Activated CD8-positive, alpha-beta T cell treated with anti-CD3 and anti-CD28 coated beads, Interleukin-2, amount 10 ng/mL, durations not matched to agents 7 days and 5 days (primary cell): ENCODE results near the gene ADAMTSL1. TPM values are rescaled to one million over a fixed set of nuclear protein-coding genes. Genes with fewer than 3 reads are reported as not detected.

Experiments
- ATAC-seq: fragments of 150-1000 bp; cut with Tn5 transposase; one replicate; pipeline ENCODE4 v1.10.0; 2021; ENCODE audit warnings: moderate library complexity
- CTCF ChIA-PET: fragments of 350-600 bp; sonication (Branson Sonifier 250); formaldehyde crosslinking; loops from one replicate; lab custom pipeline; 2021; ENCODE audit warnings: antibody characterized with exemption; lab: Charles Lee
- POLR2A ChIA-PET: fragments of 350-600 bp; sonication (Branson Sonifier 250); formaldehyde crosslinking; loops from one replicate; lab custom pipeline; 2021; ENCODE audit warnings: antibody characterized with exemption; lab: Charles Lee
- DNase-seq: peaks from one replicate; pipeline ENCODE4 v3.0.0-alpha.2; 2020
- H3K27ac Mint-ChIP-seq: one replicate; pipeline ENCODE4 v1.8.0; 2021; ENCODE audit warnings: mild to moderate bottlenecking, mixed read lengths
- H3K27me3 Mint-ChIP-seq: one replicate; pipeline ENCODE4 v1.8.0; 2021; ENCODE audit warnings: low read depth, mixed read lengths
- H3K36me3 Mint-ChIP-seq: one replicate; pipeline ENCODE4 v1.8.0; 2021; ENCODE audit warnings: low read depth, mixed read lengths
- H3K4me1 Mint-ChIP-seq: one replicate; pipeline ENCODE4 v1.8.0; 2021; ENCODE audit warnings: low read depth, mixed read lengths
- H3K4me3 Mint-ChIP-seq: one replicate; pipeline ENCODE4 v1.8.0; 2021; ENCODE audit warnings: mild to moderate bottlenecking, mixed read lengths
- H3K9me3 Mint-ChIP-seq: one replicate; pipeline ENCODE4 v1.8.0; 2022; ENCODE audit warnings: mixed read lengths; ENCODE audit not compliant: insufficient read depth
- total RNA-seq, 2 experiments: library from RNA; stranded (reverse); gene quantifications; one replicate each; pipeline ENCODE4 v1.2.3, GENCODE V29; 2021

The ADAMTSL1 gene
- total RNA-seq, 2 experiments from 2014 or later, result not detected

- ChIA-PET CTCF (no interaction called here), POLR2A (no interaction called here)
- DNase-seq, result no peak
- no peak for ATAC-seq
- no peak overlapping the region for H3K27ac Mint-ChIP-seq
- no peak overlapping the region for H3K4me3 Mint-ChIP-seq
- no peaks in the 10 kb centered on the region for H3K9me3 Mint-ChIP-seq
- H3K36me3 Mint-ChIP-seq, result no peaks in the 10 kb centered on the region
- no peaks in the 10 kb centered on the region for H3K4me1 Mint-ChIP-seq
- H3K27me3 Mint-ChIP-seq, result no peaks in the 10 kb centered on the region
Measured at GRCh38 chr9:18682907-18683306, 209.0 kb downstream of the ADAMTSL1 start.

- Mint-ChIP-seq H3K27me3 (no peaks in the 10 kb centered on the region), H3K36me3 (no peaks in the 10 kb centered on the region), H3K4me3 (no peak overlapping the region), H3K27ac (no peak overlapping the region), H3K9me3 (no peaks in the 10 kb centered on the region), H3K4me1 (no peaks in the 10 kb centered on the region)
- POLR2A ChIA-PET, result no interaction called here
- CTCF ChIA-PET, result no interaction called here
- ATAC-seq, result no peak
- no peak for DNase-seq
Measured at GRCh38 chr9:18683312-18683711, 209.4 kb downstream of the ADAMTSL1 start.

- no peak overlapping the region for H3K4me3 Mint-ChIP-seq
- no peak overlapping the region for H3K27ac Mint-ChIP-seq
- DNase-seq (no peak), ATAC-seq (no peak)
- POLR2A ChIA-PET, result no interaction called here
- no peaks in the 10 kb centered on the region for H3K36me3 Mint-ChIP-seq
- no peaks in the 10 kb centered on the region for H3K27me3 Mint-ChIP-seq
- H3K4me1 Mint-ChIP-seq, result no peaks in the 10 kb centered on the region
- CTCF ChIA-PET, result no interaction called here
- no peaks in the 10 kb centered on the region for H3K9me3 Mint-ChIP-seq
Measured at GRCh38 chr9:18683851-18684250, 209.9 kb downstream of the ADAMTSL1 start.

- Mint-ChIP-seq H3K27me3 (no peaks in the 10 kb centered on the region), H3K9me3 (no peaks in the 10 kb centered on the region), H3K36me3 (no peaks in the 10 kb centered on the region), H3K27ac (no peak overlapping the region), H3K4me1 (no peaks in the 10 kb centered on the region), H3K4me3 (no peak overlapping the region)
- DNase-seq (no peak), ATAC-seq (no peak)
- POLR2A ChIA-PET, result no interaction called here
- CTCF ChIA-PET, result no interaction called here
Measured at GRCh38 chr9:18684593-18685317, 210.8 kb downstream of the ADAMTSL1 start.

- DNase-seq, result no peak
- Mint-ChIP-seq H3K9me3 (no peaks in the 10 kb centered on the region), H3K27ac (no peak overlapping the region), H3K4me3 (no peak overlapping the region), H3K36me3 (no peaks in the 10 kb centered on the region), H3K27me3 (no peaks in the 10 kb centered on the region), H3K4me1 (no peaks in the 10 kb centered on the region)
- ChIA-PET POLR2A (no interaction called here), CTCF (no interaction called here)
- no peak for ATAC-seq
Measured at GRCh38 chr9:18688581-18689565, 214.9 kb downstream of the ADAMTSL1 start.

- H3K9me3 Mint-ChIP-seq, result no peaks in the 10 kb centered on the region
- H3K27ac Mint-ChIP-seq, result no peak overlapping the region
- no peak for DNase-seq
- no peak for ATAC-seq
- no peaks in the 10 kb centered on the region for H3K36me3 Mint-ChIP-seq
- H3K27me3 Mint-ChIP-seq, result no peaks in the 10 kb centered on the region
- ChIA-PET POLR2A (no interaction called here), CTCF (no interaction called here)
- H3K4me3 Mint-ChIP-seq, result no peak overlapping the region
- H3K4me1 Mint-ChIP-seq, result no peaks in the 10 kb centered on the region
Measured at GRCh38 chr9:18689921-18690320, 216.0 kb downstream of the ADAMTSL1 start.

- H3K9me3 Mint-ChIP-seq, result no peaks in the 10 kb centered on the region
- POLR2A ChIA-PET, result no interaction called here
- no peaks in the 10 kb centered on the region for H3K36me3 Mint-ChIP-seq
- no peaks in the 10 kb centered on the region for H3K4me1 Mint-ChIP-seq
- DNase-seq (no peak), ATAC-seq (no peak)
- H3K27ac Mint-ChIP-seq, result no peak overlapping the region
- no peaks in the 10 kb centered on the region for H3K27me3 Mint-ChIP-seq
- CTCF ChIA-PET, result no interaction called here
- no peak overlapping the region for H3K4me3 Mint-ChIP-seq
Measured at GRCh38 chr9:18692268-18692667, 218.3 kb downstream of the ADAMTSL1 start.

GRCh38 chr9:18692962-18693361 lies 219.0 kb downstream of the ADAMTSL1 start:
- Mint-ChIP-seq H3K9me3 (no peaks in the 10 kb centered on the region), H3K4me1 (no peaks in the 10 kb centered on the region), H3K27me3 (no peaks in the 10 kb centered on the region), H3K27ac (no peak overlapping the region), H3K36me3 (no peaks in the 10 kb centered on the region), H3K4me3 (no peak overlapping the region)
- ATAC-seq, result no peak
- ChIA-PET POLR2A (no interaction called here), CTCF (no interaction called here)
- DNase-seq, result no peak

GRCh38 chr9:18694959-18695668 lies 221.2 kb downstream of the ADAMTSL1 start:
- no peak overlapping the region for H3K4me3 Mint-ChIP-seq
- DNase-seq, result no peak

GRCh38 chr9:18698992-18699391 lies 225.0 kb downstream of the ADAMTSL1 start:
- no peaks in the 10 kb centered on the region for H3K9me3 Mint-ChIP-seq
- no peaks in the 10 kb centered on the region for H3K27me3 Mint-ChIP-seq
- ChIA-PET CTCF (no interaction called here), POLR2A (no interaction called here)
- no peaks in the 10 kb centered on the region for H3K36me3 Mint-ChIP-seq
- H3K4me1 Mint-ChIP-seq, result no peaks in the 10 kb centered on the region
- no peak overlapping the region for H3K4me3 Mint-ChIP-seq
- no peak for DNase-seq
- no peak for ATAC-seq
- H3K27ac Mint-ChIP-seq, result no peak overlapping the region

More at GRCh38 chr9:18694959-18695668, 221.2 kb downstream of the ADAMTSL1 start:
- Mint-ChIP-seq H3K27ac (no peak overlapping the region), H3K27me3 (no peaks in the 10 kb centered on the region), H3K4me1 (no peaks in the 10 kb centered on the region), H3K36me3 (no peaks in the 10 kb centered on the region), H3K9me3 (no peaks in the 10 kb centered on the region)
- CTCF ChIA-PET, result no interaction called here
- ATAC-seq, result no peak
- POLR2A ChIA-PET, result no interaction called here

- Mint-ChIP-seq H3K36me3 (no peaks in the 10 kb centered on the region), H3K4me1 (no peaks in the 10 kb centered on the region), H3K9me3 (no peaks in the 10 kb centered on the region), H3K27ac (no peak overlapping the region), H3K27me3 (no peaks in the 10 kb centered on the region), H3K4me3 (no peak overlapping the region)
- POLR2A ChIA-PET, result no interaction called here
- DNase-seq, result no peak
- ATAC-seq, result no peak
- CTCF ChIA-PET, result no interaction called here
Measured at GRCh38 chr9:18699764-18700163, 225.8 kb downstream of the ADAMTSL1 start.

GRCh38 chr9:18700714-18701113 lies 226.8 kb downstream of the ADAMTSL1 start:
- no peak overlapping the region for H3K27ac Mint-ChIP-seq
- no peaks in the 10 kb centered on the region for H3K9me3 Mint-ChIP-seq
- H3K4me3 Mint-ChIP-seq, result no peak overlapping the region
- POLR2A ChIA-PET, result no interaction called here
- CTCF ChIA-PET, result no interaction called here
- no peak for DNase-seq
- no peaks in the 10 kb centered on the region for H3K27me3 Mint-ChIP-seq
- ATAC-seq, result no peak
- no peaks in the 10 kb centered on the region for H3K36me3 Mint-ChIP-seq
- H3K4me1 Mint-ChIP-seq, result no peaks in the 10 kb centered on the region
